ENCODE results near the gene DUSP3. TPM values are rescaled to one million over a fixed set of nuclear protein-coding genes. Genes with fewer than 3 reads are reported as not detected.

Gene DUSP3
- total and polyA plus RNA-seq, 2 of the 13 experiments (the other 11 are each of a cell fraction or from before 2014, with no cell fraction given): 60.0 to 71.5 TPM

DNA sequence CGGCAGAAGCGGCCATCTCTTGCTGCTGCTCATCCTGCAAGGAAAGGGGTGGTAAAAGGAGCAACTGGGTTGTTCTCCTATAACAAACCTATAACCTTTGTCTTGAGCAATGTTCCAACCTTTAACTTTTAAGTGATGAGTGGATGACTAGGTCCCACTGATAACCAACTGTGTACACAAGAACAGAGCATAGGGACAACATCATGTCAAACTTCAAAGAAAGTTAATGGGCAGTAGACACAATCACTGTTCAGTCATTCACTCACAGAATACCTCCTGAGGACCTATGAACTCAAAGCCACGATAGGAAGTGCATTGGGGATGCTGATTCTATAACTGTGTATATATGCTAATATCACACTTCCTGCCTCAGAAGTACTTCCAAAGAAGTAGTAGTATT, 23.1 kb upstream of the DUSP3 start (continued):
- TF ChIP-seq SKIL (CRISPR knock-in tag; IDR thresholded peaks at IDR 0.05; ENCODE audit: borderline replicate concordance) (peak; percentile 81), MIER2 (CRISPR knock-in tag; IDR thresholded peaks at IDR 0.05) (peak; percentile 58; the same call in 1 of the 2 replicates), ZFP37 (CRISPR knock-in tag; IDR thresholded peaks at IDR 0.05; ENCODE audit: borderline replicate concordance) (no peak), AKAP8 (CRISPR knock-in tag; IDR thresholded peaks at IDR 0.05) (no peak), MNT (IDR thresholded peaks at IDR 0.05) (no peak), KAT8 (CRISPR knock-in tag; IDR thresholded peaks at IDR 0.05) (peak; percentile 56), MEIS2 (CRISPR knock-in tag; IDR thresholded peaks at IDR 0.05) (peak; percentile 91), CBX2 (IDR thresholded peaks at IDR 0.05; ENCODE audit: low read depth, low read length) (no peak), CBX2 (CRISPR knock-in tag; IDR thresholded peaks at IDR 0.05; ENCODE audit: low read depth) (no peak), PRDM10 (CRISPR knock-in tag; IDR thresholded peaks at IDR 0.05; ENCODE audit: low read depth) (0 out of 2 replicates have a peak, but pooled peaks have one; percentile 42), NR2F2 (IDR thresholded peaks at IDR 0.05; ENCODE audit: borderline replicate concordance, low read depth) (peak; percentile 99), ZBTB20 (CRISPR knock-in tag; IDR thresholded peaks at IDR 0.05; ENCODE audit: borderline replicate concordance, low read depth) (peak; percentile 67; the same call in 1 of the 2 replicates), ZNF12 (CRISPR knock-in tag; IDR thresholded peaks at IDR 0.05) (peak; percentile 73), ZNF33B (CRISPR knock-in tag; IDR thresholded peaks at IDR 0.05) (no peak), BHLHE40 (IDR thresholded peaks at IDR 0.05; ENCODE audit: low read length) (0 out of 2 replicates have a peak, but pooled peaks have one; percentile 14), SNAPC2 (CRISPR knock-in tag; IDR thresholded peaks at IDR 0.05) (peak; percentile 84), ZNF569 (CRISPR knock-in tag; IDR thresholded peaks at IDR 0.05; ENCODE audit: borderline replicate concordance) (no peak), THAP11 (CRISPR knock-in tag; IDR thresholded peaks at IDR 0.05) (peak; percentile 61), IKZF5 (CRISPR knock-in tag; IDR thresholded peaks at IDR 0.05) (no peak), TARDBP (CRISPR knock-in tag; IDR thresholded peaks at IDR 0.05) (peak; percentile 86)
- TF ChIP-seq, protein P1, sequence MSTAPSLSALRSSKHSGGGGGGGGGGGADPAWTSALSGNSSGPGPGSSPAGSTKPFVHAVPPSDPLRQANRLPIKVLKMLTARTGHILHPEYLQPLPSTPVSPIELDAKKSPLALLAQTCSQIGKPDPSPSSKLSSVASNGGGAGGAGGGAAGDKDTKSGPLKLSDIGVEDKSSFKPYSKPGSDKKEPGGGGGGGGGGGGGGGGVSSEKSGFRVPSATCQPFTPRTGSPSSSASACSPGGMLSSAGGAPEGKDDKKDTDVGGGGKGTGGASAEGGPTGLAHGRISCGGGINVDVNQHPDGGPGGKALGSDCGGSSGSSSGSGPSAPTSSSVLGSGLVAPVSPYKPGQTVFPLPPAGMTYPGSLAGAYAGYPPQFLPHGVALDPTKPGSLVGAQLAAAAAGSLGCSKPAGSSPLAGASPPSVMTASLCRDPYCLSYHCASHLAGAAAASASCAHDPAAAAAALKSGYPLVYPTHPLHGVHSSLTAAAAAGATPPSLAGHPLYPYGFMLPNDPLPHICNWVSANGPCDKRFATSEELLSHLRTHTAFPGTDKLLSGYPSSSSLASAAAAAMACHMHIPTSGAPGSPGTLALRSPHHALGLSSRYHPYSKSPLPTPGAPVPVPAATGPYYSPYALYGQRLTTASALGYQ (CRISPR knock-in tag; IDR thresholded peaks at IDR 0.05): peak; percentile 92
